ENCODE data around the gene ADAMTS8. TPM values are rescaled to one million over a fixed set of nuclear protein-coding genes. Genes with fewer than 3 reads are reported as not detected.

ADAMTS8 gene
- total RNA-seq, 2 donors from 2014 or later, result 2.5 to 7.8 TPM

DNA sequence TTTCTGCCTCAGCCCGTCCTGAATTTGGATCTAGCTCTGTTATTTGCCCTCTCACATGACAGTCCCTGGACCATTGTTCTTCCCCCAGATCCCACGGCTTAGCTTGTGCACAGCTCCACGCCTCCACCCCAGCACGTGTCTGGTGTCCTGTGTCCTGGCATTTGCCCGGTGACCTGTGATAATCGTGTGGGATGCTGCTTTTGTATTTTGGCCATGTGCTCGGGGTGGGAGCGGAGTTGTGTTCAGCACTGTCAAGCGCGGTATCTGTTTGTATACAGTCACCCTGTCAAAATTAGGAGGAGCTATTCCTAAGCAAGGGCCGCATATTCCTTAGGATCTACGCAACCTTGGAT lies 11.9 kb downstream of the ADAMTS8 start:
- Histone ChIP-seq H3K27me3 (no peaks in the 10 kb centered on the region), H3K9me3 (no peaks in the 10 kb centered on the region), H3K4me1 (peaks cover 0 to 24% of the 10 kb centered on the region in 2 donors), H3K4me3 (no peak overlapping the region), H3K36me3 (no peaks in the 10 kb centered on the region), H3K27ac (no peak overlapping the region)
- TF ChIP-seq, protein P1, sequence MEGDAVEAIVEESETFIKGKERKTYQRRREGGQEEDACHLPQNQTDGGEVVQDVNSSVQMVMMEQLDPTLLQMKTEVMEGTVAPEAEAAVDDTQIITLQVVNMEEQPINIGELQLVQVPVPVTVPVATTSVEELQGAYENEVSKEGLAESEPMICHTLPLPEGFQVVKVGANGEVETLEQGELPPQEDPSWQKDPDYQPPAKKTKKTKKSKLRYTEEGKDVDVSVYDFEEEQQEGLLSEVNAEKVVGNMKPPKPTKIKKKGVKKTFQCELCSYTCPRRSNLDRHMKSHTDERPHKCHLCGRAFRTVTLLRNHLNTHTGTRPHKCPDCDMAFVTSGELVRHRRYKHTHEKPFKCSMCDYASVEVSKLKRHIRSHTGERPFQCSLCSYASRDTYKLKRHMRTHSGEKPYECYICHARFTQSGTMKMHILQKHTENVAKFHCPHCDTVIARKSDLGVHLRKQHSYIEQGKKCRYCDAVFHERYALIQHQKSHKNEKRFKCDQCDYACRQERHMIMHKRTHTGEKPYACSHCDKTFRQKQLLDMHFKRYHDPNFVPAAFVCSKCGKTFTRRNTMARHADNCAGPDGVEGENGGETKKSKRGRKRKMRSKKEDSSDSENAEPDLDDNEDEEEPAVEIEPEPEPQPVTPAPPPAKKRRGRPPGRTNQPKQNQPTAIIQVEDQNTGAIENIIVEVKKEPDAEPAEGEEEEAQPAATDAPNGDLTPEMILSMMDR (IDR thresholded peaks at IDR 0.05), result no peak
- DNase-seq (ENCODE audit: low spot score), result no peak

DNA sequence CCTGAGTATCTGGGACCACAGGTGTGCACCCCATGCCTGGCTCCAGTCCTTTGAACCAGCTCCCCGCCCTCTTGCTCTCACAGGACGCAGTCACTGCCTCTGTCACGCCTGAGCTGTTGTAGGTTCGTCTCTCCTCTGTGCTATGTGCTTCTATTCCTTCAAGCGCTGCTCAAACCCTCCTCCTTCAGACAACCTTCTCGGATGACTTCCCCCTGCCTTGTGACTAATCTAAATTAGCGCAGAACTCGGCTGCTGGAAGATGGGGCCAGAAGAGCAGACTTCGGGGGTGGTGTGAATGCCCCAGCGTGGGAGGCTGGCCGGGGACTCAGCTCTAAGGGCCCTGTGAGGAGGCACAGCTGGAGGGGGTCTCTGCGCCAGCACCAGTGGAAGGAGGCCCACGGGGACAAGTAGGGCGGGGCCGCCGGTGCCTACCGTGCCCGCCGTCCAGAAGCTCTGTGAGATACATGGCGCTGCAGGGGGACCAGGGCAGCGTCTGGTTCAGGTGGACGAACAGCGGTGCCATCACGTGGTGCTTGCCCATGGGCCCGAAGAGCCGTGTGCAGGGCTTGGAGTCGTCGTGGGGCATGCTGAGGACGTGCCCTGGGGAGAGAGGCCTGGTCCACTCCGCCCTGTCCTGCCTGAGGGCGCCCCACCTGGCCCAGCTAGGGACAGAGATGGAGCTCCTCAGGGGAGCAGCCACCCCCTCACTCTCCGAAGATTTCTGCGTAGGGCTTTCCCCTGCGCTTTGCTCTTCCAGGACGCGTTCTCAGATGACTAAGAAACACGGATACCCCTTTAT lies 12.5 kb downstream of the ADAMTS8 start:
- Histone ChIP-seq H3K27ac (no peak overlapping the region), H3K4me1 (peaks cover 0 to 24% of the 10 kb centered on the region in 2 donors), H3K9me3 (no peaks in the 10 kb centered on the region), H3K27me3 (no peaks in the 10 kb centered on the region), H3K36me3 (no peaks in the 10 kb centered on the region), H3K4me3 (no peak overlapping the region)
- DNase-seq (ENCODE audit: low spot score), result no peak
- TF ChIP-seq, protein P1 (IDR thresholded peaks at IDR 0.05), result no peak

DNA sequence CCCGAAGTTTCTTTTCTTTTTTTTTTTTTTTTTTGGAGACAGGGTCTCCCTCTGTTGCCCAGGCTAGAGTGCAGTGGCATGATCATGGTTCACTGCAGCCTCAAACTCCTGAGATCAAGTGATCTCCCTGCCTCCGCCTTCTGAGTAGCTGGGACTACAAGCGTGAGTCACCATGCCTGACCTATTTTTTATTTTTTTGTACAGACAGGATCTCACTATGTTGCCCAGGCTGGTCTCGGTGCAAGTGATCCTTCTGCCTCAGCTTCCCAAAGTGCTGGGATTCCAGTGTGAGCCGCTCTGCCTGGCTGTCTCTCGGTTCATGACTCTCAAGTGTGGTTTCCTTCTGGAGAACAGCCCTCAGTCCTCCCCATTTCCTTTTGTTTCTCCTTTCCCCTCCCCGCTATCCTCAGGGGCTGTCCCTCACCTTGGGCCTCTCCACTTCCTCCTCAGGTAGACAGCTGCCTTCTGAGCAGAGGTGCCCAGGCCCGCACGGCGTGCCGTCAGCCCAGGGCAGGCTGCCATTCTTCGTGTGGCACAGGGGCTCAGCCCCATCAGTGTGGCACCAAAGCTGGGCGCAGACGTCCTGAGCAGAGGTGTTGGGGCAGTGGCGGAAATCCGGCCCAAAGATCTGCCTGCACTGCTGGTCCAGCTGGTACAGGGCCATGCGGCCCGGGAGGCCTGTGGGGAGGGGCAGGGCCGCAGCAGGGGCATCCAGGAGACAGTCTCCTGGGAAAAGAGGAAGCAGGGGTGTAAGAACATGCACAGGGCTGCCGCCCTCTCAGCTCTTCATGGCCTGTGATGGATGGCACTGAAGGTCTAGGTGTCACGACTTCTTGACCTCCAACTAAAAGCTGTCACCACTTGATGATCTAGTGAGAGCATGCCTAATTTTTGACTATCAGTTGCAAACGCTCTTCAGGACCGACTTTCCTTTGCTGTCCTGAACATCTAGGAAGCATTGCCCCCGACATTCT lies 14.0 kb downstream of the ADAMTS8 start:
- Histone ChIP-seq H3K4me3 (no peak overlapping the region), H3K27ac (no peak overlapping the region), H3K36me3 (no peaks in the 10 kb centered on the region), H3K27me3 (no peaks in the 10 kb centered on the region), H3K4me1 (peaks cover 0 to 22% of the 10 kb centered on the region in 2 donors), H3K9me3 (no peaks in the 10 kb centered on the region)
- DNase-seq (ENCODE audit: low spot score), result no peak
- TF ChIP-seq, protein P1 (IDR thresholded peaks at IDR 0.05), result no peak

DNA sequence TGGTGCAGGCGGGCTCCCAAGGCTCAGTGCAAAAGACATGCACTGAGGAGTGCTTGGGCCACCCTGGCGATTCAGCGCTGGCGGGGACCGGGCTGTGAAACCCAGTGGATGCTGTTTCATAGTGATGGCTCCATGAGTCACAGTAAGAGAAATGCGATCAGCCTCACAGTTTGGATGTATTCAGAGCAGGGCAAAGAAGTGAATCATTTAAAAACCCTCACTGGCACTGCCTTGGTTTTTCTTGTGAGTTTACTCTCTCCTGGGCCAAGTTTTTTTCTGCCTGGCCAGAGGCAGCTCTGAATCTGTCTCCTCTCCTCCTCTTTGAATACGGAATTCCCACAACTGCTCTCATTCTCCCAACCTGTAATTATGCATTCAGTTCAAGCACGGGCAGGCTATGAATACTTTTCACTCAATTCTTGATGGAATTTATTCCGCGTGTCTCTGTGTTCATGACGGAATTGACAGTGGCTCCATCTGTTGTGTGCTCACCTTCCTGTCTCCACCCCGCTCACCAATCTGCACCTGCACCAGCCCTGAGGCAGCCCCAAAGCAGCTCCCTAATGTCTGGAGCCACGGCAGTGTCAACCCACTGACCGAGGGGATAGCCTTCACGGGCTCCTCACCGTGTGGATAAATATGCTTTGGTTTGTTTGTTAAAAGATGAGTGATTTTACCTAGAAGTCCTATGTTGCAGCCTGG lies 14.9 kb downstream of the ADAMTS8 start:
- TF ChIP-seq, protein P1 (IDR thresholded peaks at IDR 0.05), result no peak
- Histone ChIP-seq H3K27me3 (no peaks in the 10 kb centered on the region), H3K4me1 (peaks cover 0 to 23% of the 10 kb centered on the region in 2 donors), H3K9me3 (no peaks in the 10 kb centered on the region), H3K4me3 (no peak overlapping the region), H3K27ac (no peak overlapping the region), H3K36me3 (no peaks in the 10 kb centered on the region)
- DNase-seq (ENCODE audit: low spot score), result no peak

DNA sequence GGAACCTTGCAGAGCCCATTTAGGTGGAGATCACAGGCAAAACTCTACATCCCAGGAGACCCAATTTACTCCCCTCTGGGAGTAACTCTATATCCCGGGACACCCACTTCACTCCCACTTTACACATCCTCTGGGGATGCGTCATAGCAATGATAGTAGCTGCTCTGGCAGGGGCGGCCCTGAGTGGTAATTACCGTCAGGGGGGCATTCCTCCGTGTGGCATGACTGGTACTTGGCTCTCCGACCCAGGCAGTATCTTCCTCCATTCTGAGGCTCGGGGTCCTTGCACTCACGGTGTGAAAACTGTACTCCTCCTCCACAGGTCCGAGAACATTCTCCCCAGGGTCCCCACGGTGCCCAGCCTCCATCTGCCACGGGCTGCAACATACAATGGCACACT lies 17.2 kb downstream of the ADAMTS8 start:
- Histone ChIP-seq H3K4me1 (peaks cover 0 to 34% of the 10 kb centered on the region in 2 donors), H3K4me3 (no peak overlapping the region), H3K9me3 (no peaks in the 10 kb centered on the region), H3K27me3 (no peaks in the 10 kb centered on the region), H3K36me3 (no peaks in the 10 kb centered on the region), H3K27ac (no peak overlapping the region)
- DNase-seq (ENCODE audit: low spot score), result no peak
- TF ChIP-seq, protein P1 (IDR thresholded peaks at IDR 0.05), result no peak

Data from right atrium auricular region (tissue), 2 donors.